SK-N-SH (cell line): ENCODE data around the gene SPATC1L. TPM values are rescaled to one million over a fixed set of nuclear protein-coding genes. Genes with fewer than 3 reads are reported as not detected.

Experiments used
- CTCF ChIA-PET: fragments of 300-600, 350-600 bp; formaldehyde crosslinking; extraction: SDS; loops from one replicate; lab custom pipeline; 2021; lab: Yijun Ruan, JAX
- POLR2A ChIA-PET: fragments of 350-600 bp; sonication (Branson Sonifier 250); formaldehyde crosslinking; extraction: SDS; loops from one replicate; lab custom pipeline; 2020; ENCODE audit warnings: antibody characterized with exemption, inconsistent platforms; lab: Yijun Ruan, JAX
- DNase-seq: peaks from one replicate; pipeline ENCODE4 v3.0.0; 2012
- H2AFZ ChIP-seq: fragments of 200-600 bp; sonication (generic); 2 replicates; pipeline ENCODE4 v1.8.1; 2016; ENCODE audit warnings: antibody characterized with exemption, mild to moderate bottlenecking, low read depth
- H3F3A ChIP-seq: fragments of 200-600 bp; sonication (generic); replicated peaks from 2 replicates; pipeline ENCODE3; 2016; ENCODE audit warnings: antibody characterized with exemption, mild to moderate bottlenecking; ENCODE audit not compliant: insufficient read depth
- H3K27ac ChIP-seq, 2 experiments: fragments of 200-500 bp in 1 of 2; fragments of 200-600 bp in 1 of 2; sonication (Bioruptor generic) in 1 of 2; sonication (generic), shearing (Covaris generic) in 1 of 2; 2 replicates each; pipeline versions ENCODE4 v1.5.1 to v1.6.1; 2014 to 2016; ENCODE audit warnings: low read depth in 2 of 2, inconsistent platforms in 1 of 2, low read length in 1 of 2, mild to moderate bottlenecking in 1 of 2, mixed read lengths in 1 of 2
- H3K27me3 ChIP-seq: fragments of 200-600 bp; sonication (generic), shearing (Covaris generic); 2 replicates; pipeline ENCODE4 v1.6.1; 2016; ENCODE audit warnings: mixed run types; ENCODE audit not compliant: insufficient read depth
- H3K36me3 ChIP-seq, 2 experiments: fragments of 200-500 bp in 1 of 2; fragments of 200-600 bp in 1 of 2; sonication (Bioruptor generic) in 1 of 2; sonication (generic) in 1 of 2; replicated peaks in 1 of 2; 2 replicates each; pipeline versions ENCODE3 to v1.5.1; 2014 to 2016; ENCODE audit warnings: low read length in 1 of 2, mild to moderate bottlenecking in 1 of 2; ENCODE audit not compliant: insufficient read depth in 2 of 2, control insufficient read depth in 1 of 2
- H3K4me1 ChIP-seq, 2 experiments: fragments of 200-500 bp in 1 of 2; fragments of 200-600 bp in 1 of 2; sonication (Bioruptor generic) in 1 of 2; sonication (generic), shearing (Covaris generic) in 1 of 2; 2 replicates each; pipeline versions ENCODE4 v1.5.1 to v1.6.1; 2014 to 2016; ENCODE audit warnings: low read depth in 1 of 2, low read length in 1 of 2, mixed run types in 1 of 2; ENCODE audit not compliant: insufficient read depth in 2 of 2, control insufficient read depth in 1 of 2
- H3K4me2 ChIP-seq: fragments of 200-600 bp; sonication (generic), shearing (Covaris generic); 2 replicates; pipeline ENCODE4 v1.6.1; 2017; ENCODE audit warnings: mixed run types
- H3K4me3 ChIP-seq, 2 experiments: fragments of 200-500 bp in 1 of 2; fragments of 200-600 bp in 1 of 2; sonication (Bioruptor generic) in 1 of 2; sonication (generic), shearing (Covaris generic) in 1 of 2; 2 replicates each; pipeline versions ENCODE4 v1.5.1 to v1.8.1; 2014 to 2016; ENCODE audit warnings: low read depth in 2 of 2, inconsistent platforms in 1 of 2, low read length in 1 of 2, mild to moderate bottlenecking in 1 of 2, mixed read lengths in 1 of 2, moderate library complexity in 1 of 2
- H3K79me2 ChIP-seq: fragments of 200-600 bp; sonication (generic); 2 replicates; pipeline ENCODE4 v1.8.1; 2017; ENCODE audit warnings: mild to moderate bottlenecking; ENCODE audit not compliant: insufficient read depth
- H3K9ac ChIP-seq: fragments of 200-600 bp; sonication (generic); 2 replicates; pipeline ENCODE4 v1.6.1; 2017; ENCODE audit warnings: mixed run types
- H3K9me2 ChIP-seq: fragments of 200-600 bp; sonication (generic); 2 replicates; pipeline ENCODE4 v1.6.1; 2017; ENCODE audit warnings: mixed run types
- H3K9me3 ChIP-seq: fragments of 200-600 bp; sonication (generic); 2 replicates; pipeline ENCODE4 v1.6.1; 2017; ENCODE audit warnings: mixed run types, mild to moderate bottlenecking, moderate library complexity
- H4K20me1 ChIP-seq: fragments of 200-600 bp; sonication (generic); 2 replicates; pipeline ENCODE4 v1.6.1; 2017; ENCODE audit warnings: mild to moderate bottlenecking, mixed run types; ENCODE audit not compliant: insufficient read depth
- CHD2 ChIP-seq: fragments of 150-350 bp; IDR thresholded peaks from 2 replicates; pipeline ENCODE4 v1.6.1; 2018; ENCODE audit warnings: low read length; ENCODE audit not compliant: partially characterized antibody
- FOXM1 ChIP-seq: IDR thresholded peaks from 2 replicates; pipeline ENCODE4 v1.4.0; 2012; ENCODE audit warnings: low read depth, mild to moderate bottlenecking
- GABPA ChIP-seq: IDR thresholded peaks from 2 replicates; pipeline ENCODE4 v1.4.0; 2012; ENCODE audit warnings: low read depth, mild to moderate bottlenecking
- IRF3 ChIP-seq: fragments of 150-350 bp; IDR thresholded peaks from 2 replicates; pipeline ENCODE4 v1.6.1; 2016; ENCODE audit warnings: mild to moderate bottlenecking, low read depth, low read length
- WGBS: methylation state at CpG from one replicate; pipeline ENCODE4 v1.1.6; 2017; ENCODE audit warnings: low lambda C conversion rate; 5-methylcytosine and 5-hydroxymethylcytosine counted together
- polyA plus RNA-seq, 3 experiments: library from polyadenylated mRNA; depleted of rRNA; stranded (reverse); fragments of >200 nt; gene quantifications; 2 replicates each; pipeline ENCODE4 v1.2.3, GENCODE V29; 2012
- TF ChIP-seq, protein P1 (sequence below): fragments of 200-600 bp; sonication (generic); IDR thresholded peaks from 2 replicates; pipeline ENCODE4 v1.6.1; 2017; ENCODE audit warnings: antibody characterized with exemption, mild to moderate bottlenecking, moderate library complexity

Gene SPATC1L
- polyA plus RNA-seq, 1 of the 3 experiments (the other 2 are of a cell fraction): 8.3 TPM

- POLR2A ChIA-PET: no interaction called here
- no peak for TF ChIP-seq IRF3
Measured at GRCh38 chr21:46219591-46220239, 35.5 kb upstream of the SPATC1L start.

GRCh38 chr21:46218906-46219590 lies 34.8 kb upstream of the SPATC1L start:
- Histone ChIP-seq H3K27ac (no peak overlapping the region), H4K20me1 (no peaks in the 10 kb centered on the region), H3K4me1 (peaks cover 0 to 14% of the 10 kb centered on the region in 2 experiments; a peak in 1 of 4 replicates), H3K4me3 (no peak overlapping the region), H2AFZ (no peak overlapping the region)
- 93% methylated on average over 13 of the region's 16 CpGs for WGBS
- TF ChIP-seq, protein P1, sequence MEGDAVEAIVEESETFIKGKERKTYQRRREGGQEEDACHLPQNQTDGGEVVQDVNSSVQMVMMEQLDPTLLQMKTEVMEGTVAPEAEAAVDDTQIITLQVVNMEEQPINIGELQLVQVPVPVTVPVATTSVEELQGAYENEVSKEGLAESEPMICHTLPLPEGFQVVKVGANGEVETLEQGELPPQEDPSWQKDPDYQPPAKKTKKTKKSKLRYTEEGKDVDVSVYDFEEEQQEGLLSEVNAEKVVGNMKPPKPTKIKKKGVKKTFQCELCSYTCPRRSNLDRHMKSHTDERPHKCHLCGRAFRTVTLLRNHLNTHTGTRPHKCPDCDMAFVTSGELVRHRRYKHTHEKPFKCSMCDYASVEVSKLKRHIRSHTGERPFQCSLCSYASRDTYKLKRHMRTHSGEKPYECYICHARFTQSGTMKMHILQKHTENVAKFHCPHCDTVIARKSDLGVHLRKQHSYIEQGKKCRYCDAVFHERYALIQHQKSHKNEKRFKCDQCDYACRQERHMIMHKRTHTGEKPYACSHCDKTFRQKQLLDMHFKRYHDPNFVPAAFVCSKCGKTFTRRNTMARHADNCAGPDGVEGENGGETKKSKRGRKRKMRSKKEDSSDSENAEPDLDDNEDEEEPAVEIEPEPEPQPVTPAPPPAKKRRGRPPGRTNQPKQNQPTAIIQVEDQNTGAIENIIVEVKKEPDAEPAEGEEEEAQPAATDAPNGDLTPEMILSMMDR: no peak
- TF ChIP-seq FOXM1: no peak
- TF ChIP-seq CHD2: no peak
- TF ChIP-seq IRF3: no peak
- TF ChIP-seq GABPA: no peak
- TF ChIP-seq, all 33 proteins: peak for 0
- no peak for DNase-seq
- ChIA-PET POLR2A (no interaction called here), CTCF (interaction anchor here (1.2 to 1.4 kb wide), 2 partner anchors 10 to 75 kb away, joined by 4 to 7 read pairs; partner anchors contain the start of gene LSS)
- H3K27me3 ChIP-seq: no peaks in the 10 kb centered on the region
- no peaks in the 10 kb centered on the region for H3K9me2 ChIP-seq
- no peaks in the 10 kb centered on the region; the same call in 1 of the 2 replicates for H3K79me2 ChIP-seq
- peaks cover 0 to 35% of the 10 kb centered on the region in 2 experiments for H3K36me3 ChIP-seq
- no peak overlapping the region for H3K9ac ChIP-seq
- no peaks in the 10 kb centered on the region for H3K9me3 ChIP-seq
- H3K4me2 ChIP-seq: no peak overlapping the region
- no peaks in the 10 kb centered on the region for H3F3A ChIP-seq

More at GRCh38 chr21:46219591-46220239, 35.5 kb upstream of the SPATC1L start:
- no peaks in the 10 kb centered on the region for H3F3A ChIP-seq
- H3K4me3 ChIP-seq: no peak overlapping the region
- no peak overlapping the region for H2AFZ ChIP-seq
- peaks cover 6% of the 10 kb centered on the region for H3K79me2 ChIP-seq
- H3K9me2 ChIP-seq: no peaks in the 10 kb centered on the region
- CTCF ChIA-PET: interaction anchor here (0.9 to 1.4 kb wide), 3 partner anchors 9 to 76 kb away, joined by 4 to 7 read pairs (median 4); partner anchors contain the start of gene LSS
- no peaks in the 10 kb centered on the region for H3K9me3 ChIP-seq
- no peak overlapping the region; a peak in 1 of 4 replicates for H3K27ac ChIP-seq
- DNase-seq: no peak
- H4K20me1 ChIP-seq: no peaks in the 10 kb centered on the region; the same call in 1 of the 2 replicates
- WGBS: 81% methylated on average over 8 of the region's 13 CpGs
- H3K27me3 ChIP-seq: no peaks in the 10 kb centered on the region
- peaks cover 0 to 30% of the 10 kb centered on the region in 2 experiments for H3K36me3 ChIP-seq
- no peak overlapping the region for H3K4me2 ChIP-seq
- H3K9ac ChIP-seq: no peak overlapping the region
- peaks cover 0 to 7% of the 10 kb centered on the region in 2 experiments; a peak in 1 of 4 replicates for H3K4me1 ChIP-seq
